OCI-LY3 (cell line): ENCODE results near the gene IRF5.

Experiments
- H2AFZ ChIP-seq: fragments of 200-600, 300-600 bp; shearing (Covaris generic); 2 replicates; pipeline ENCODE4 v1.6.0; 2014; ENCODE audit warnings: antibody characterized with exemption, low read depth, low read length
- H3K27ac ChIP-seq: fragments of 200-600, 300-600 bp; sonication (generic); 2 replicates; pipeline ENCODE4 v1.5.1; 2014; ENCODE audit warnings: mild to moderate bottlenecking, low read length, moderate library complexity, mixed read lengths
- H3K27me3 ChIP-seq: fragments of 200-600, 300-600 bp; sonication (generic); 2 replicates; pipeline ENCODE4 v1.6.1; 2014; ENCODE audit warnings: low read depth, low read length, mixed read lengths
- H3K36me3 ChIP-seq: fragments of 200-600, 300-600 bp; sonication (generic); replicated peaks from 2 replicates; pipeline ENCODE3; 2014; ENCODE audit warnings: low read depth, low read length, mixed read lengths
- H3K4me1 ChIP-seq: fragments of 300-600, 200-600 bp; sonication (generic); 2 replicates; pipeline ENCODE4 v1.6.1; 2014; ENCODE audit warnings: low read length, mixed read lengths
- H3K4me2 ChIP-seq: fragments of 200-600, 300-600 bp; sonication (generic); 2 replicates; pipeline ENCODE4 v1.6.1; 2014; ENCODE audit warnings: low read length, mixed read lengths
- H3K4me3 ChIP-seq: fragments of 300-600, 200-600 bp; sonication (generic); 2 replicates; pipeline ENCODE4 v1.5.1; 2014; ENCODE audit warnings: antibody characterized with exemption, mild to moderate bottlenecking, low read length, moderate library complexity
- H3K79me2 ChIP-seq: fragments of 300-600, 200-600 bp; shearing (Covaris generic); 2 replicates; pipeline ENCODE4 v1.6.1; 2014; ENCODE audit warnings: mild to moderate bottlenecking, low read length, mixed read lengths
- H3K9ac ChIP-seq: fragments of 300-600, 200-600 bp; shearing (Covaris generic); 2 replicates; pipeline ENCODE4 v1.6.0; 2014; ENCODE audit warnings: mild to moderate bottlenecking, low read length, moderate library complexity
- H3K9me3 ChIP-seq: fragments of 200-600, 300-600 bp; shearing (Covaris generic); 2 replicates; pipeline ENCODE4 v1.6.1; 2014; ENCODE audit warnings: low read length, mixed read lengths; ENCODE audit not compliant: insufficient read depth
- H4K20me1 ChIP-seq: fragments of 200-600, 300-600 bp; sonication (generic); 2 replicates; pipeline ENCODE4 v1.6.1; 2016; ENCODE audit warnings: low read length, mixed read lengths; ENCODE audit not compliant: insufficient read depth
- EZH2phosphoT487 ChIP-seq: fragments of 200-600 bp; shearing (Covaris generic); IDR thresholded peaks from 2 replicates; pipeline ENCODE4 v1.6.1; 2018; ENCODE audit warnings: antibody characterized with exemption, mixed run types, low read depth
- TF ChIP-seq, protein P1 (sequence below): fragments of 200-600, 300-600 bp; sonication (generic); IDR thresholded peaks from 2 replicates; pipeline ENCODE4 v1.5.1; 2014; ENCODE audit warnings: antibody characterized with exemption, low read length, low read depth

Gene IRF5

DNA sequence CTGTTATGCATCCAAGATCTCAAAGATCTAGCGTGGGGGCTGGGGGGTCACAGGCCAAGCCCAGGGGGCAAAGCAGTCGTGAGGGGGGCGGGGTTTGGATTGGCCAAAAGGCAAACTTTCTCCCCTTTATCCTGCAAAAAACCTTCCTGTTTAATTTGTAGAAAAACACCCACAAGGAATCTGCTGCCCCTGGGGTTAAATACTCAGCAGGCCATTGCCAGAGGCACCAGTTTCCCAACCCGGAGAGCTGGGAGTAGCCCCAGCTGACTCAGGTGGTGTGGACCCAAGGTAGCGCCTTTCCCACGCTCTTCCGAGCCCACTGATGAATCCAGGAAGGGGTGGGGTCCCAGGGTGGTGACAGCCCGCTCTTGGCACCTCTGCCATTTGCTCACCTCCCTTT, 48.6 kb upstream of the IRF5 start:
- Histone ChIP-seq H3K27ac (no peak overlapping the region), H3K9me3 (no peaks in the 10 kb centered on the region), H3K9ac (no peak overlapping the region), H3K4me1 (peaks cover 3% of the 10 kb centered on the region; the same call in 1 of the 2 replicates), H4K20me1 (no peaks in the 10 kb centered on the region), H3K36me3 (no peaks in the 10 kb centered on the region), H3K4me3 (no peak overlapping the region), H2AFZ (no peak overlapping the region), H3K27me3 (no peaks in the 10 kb centered on the region), H3K79me2 (no peaks in the 10 kb centered on the region), H3K4me2 (no peak overlapping the region)
- TF ChIP-seq, protein P1, sequence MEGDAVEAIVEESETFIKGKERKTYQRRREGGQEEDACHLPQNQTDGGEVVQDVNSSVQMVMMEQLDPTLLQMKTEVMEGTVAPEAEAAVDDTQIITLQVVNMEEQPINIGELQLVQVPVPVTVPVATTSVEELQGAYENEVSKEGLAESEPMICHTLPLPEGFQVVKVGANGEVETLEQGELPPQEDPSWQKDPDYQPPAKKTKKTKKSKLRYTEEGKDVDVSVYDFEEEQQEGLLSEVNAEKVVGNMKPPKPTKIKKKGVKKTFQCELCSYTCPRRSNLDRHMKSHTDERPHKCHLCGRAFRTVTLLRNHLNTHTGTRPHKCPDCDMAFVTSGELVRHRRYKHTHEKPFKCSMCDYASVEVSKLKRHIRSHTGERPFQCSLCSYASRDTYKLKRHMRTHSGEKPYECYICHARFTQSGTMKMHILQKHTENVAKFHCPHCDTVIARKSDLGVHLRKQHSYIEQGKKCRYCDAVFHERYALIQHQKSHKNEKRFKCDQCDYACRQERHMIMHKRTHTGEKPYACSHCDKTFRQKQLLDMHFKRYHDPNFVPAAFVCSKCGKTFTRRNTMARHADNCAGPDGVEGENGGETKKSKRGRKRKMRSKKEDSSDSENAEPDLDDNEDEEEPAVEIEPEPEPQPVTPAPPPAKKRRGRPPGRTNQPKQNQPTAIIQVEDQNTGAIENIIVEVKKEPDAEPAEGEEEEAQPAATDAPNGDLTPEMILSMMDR: no peak
- TF ChIP-seq EZH2phosphoT487: no peak

DNA sequence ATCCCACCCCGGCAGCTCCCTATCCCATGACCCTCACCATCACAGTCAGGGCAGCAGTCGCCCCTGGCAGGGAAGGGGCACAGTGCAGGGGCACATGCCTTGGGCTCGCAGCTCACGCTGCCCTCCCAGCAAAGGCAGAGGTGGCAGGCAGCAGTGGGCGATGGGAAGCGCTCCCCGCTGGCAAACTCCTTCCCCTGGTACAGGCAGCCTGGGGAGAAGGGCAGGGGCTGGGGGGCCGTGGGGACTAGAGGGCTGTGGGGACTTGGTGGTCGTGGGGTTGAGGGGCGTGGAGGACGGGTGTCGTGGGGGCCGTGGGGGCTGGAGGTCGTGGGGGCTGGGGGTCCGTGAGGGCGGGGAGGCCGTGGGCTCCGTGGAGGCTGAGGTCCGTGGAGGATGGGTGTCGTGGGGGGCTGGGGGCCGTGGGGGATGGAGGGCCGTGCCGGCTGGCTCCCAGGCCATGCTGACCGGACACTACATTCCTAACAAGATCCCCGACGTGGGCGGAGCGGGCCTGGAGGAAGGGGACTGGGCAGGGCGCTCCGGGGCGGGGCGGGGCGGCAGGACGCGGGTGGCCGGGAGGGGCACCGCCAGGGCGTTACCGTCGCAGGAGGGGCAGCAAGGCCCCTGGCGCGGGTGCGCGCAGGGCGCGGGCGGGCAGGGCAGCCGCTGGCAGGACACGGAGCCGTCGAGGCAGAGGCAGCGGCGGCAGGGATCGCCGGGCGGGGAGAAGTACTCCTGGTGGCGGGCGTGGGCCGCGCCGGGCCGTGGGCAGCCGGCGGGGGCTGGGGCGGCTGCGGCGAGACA, 47.2 kb upstream of the IRF5 start:
- Histone ChIP-seq H3K9ac (no peak overlapping the region), H3K27ac (no peak overlapping the region), H2AFZ (no peak overlapping the region), H3K79me2 (no peaks in the 10 kb centered on the region), H3K4me1 (no peaks in the 10 kb centered on the region), H3K4me3 (no peak overlapping the region), H3K4me2 (no peak overlapping the region), H3K27me3 (no peaks in the 10 kb centered on the region), H3K36me3 (no peaks in the 10 kb centered on the region), H3K9me3 (no peaks in the 10 kb centered on the region), H4K20me1 (no peaks in the 10 kb centered on the region)
- TF ChIP-seq, protein P1: no peak

DNA sequence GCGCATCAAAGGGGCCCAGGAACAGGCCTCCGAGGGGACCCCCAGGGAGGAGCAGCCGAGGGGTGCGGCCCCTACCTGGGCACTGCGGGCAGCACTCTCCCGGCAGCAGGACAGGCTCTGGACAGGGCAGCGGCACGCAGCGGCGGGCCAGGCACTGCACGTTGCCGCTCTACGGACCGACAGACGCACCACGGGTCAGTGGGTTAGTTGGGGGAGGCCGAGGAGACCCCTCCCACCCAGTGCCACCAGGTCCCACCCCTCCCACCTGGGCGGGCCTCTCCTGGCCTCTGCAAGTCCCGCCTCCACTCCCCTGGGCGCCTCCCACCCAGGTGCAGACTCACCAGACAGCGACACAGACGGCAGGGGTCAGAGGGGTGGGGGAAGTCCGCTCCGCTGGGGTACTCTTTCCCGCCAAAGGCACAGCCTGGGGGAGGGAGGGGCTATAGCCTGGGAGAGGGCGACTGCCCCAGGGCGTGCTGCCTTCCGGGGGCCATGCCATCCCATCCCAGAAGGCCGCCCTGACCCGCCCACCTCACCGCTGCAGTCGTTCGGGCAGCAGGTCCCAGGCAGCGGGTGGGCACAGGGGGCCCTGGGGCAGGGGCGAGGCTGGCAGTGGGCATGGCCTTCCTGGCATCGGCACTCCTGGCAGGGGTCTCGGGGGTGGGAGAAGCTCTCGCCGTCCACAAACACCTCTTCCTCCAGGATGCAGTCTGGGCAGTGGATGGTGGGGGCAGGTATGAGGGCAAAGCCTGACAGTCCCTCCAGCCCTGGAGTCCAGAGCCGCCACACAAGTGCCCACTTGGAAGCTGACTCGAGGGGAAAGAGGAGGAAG, 46.4 kb upstream of the IRF5 start:
- no peaks in the 10 kb centered on the region for H3K27me3 ChIP-seq
- no peak overlapping the region for H3K27ac ChIP-seq
- H3K4me1 ChIP-seq: no peaks in the 10 kb centered on the region
- no peak overlapping the region for H2AFZ ChIP-seq
- no peaks in the 10 kb centered on the region for H3K79me2 ChIP-seq
- TF ChIP-seq EZH2phosphoT487: no peak
- TF ChIP-seq, protein P1: no peak
- no peak overlapping the region for H3K4me3 ChIP-seq
- no peaks in the 10 kb centered on the region for H3K9me3 ChIP-seq
- no peak overlapping the region for H3K4me2 ChIP-seq
- H3K36me3 ChIP-seq: no peaks in the 10 kb centered on the region
- H3K9ac ChIP-seq: no peak overlapping the region
- no peaks in the 10 kb centered on the region for H4K20me1 ChIP-seq

DNA sequence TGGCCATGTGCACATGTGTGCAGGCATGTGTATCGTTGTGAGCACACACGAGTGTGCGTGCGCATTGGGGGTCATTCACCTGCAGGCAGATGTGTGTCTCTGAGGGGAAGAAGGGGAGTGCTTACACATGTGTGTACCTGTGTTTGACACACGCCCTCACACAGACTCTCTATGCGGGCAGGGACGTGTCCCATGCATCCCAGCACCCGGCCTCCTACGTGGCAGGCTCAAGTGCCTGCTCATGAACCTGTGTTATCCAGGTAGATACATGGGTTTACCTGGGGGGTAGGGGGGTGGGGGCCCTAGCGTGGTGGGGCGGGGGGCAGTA, 45.8 kb upstream of the IRF5 start:
- no peaks in the 10 kb centered on the region for H3K27me3 ChIP-seq
- no peak for TF ChIP-seq EZH2phosphoT487
- TF ChIP-seq, protein P1: no peak
- H3K36me3 ChIP-seq: no peaks in the 10 kb centered on the region
- H4K20me1 ChIP-seq: no peaks in the 10 kb centered on the region
- no peaks in the 10 kb centered on the region for H3K4me1 ChIP-seq
- H3K9ac ChIP-seq: no peak overlapping the region
- no peaks in the 10 kb centered on the region for H3K79me2 ChIP-seq
- no peak overlapping the region for H3K27ac ChIP-seq
- no peaks in the 10 kb centered on the region for H3K9me3 ChIP-seq
- H2AFZ ChIP-seq: no peak overlapping the region
- H3K4me2 ChIP-seq: no peak overlapping the region
- H3K4me3 ChIP-seq: no peak overlapping the region
